VCaP (cell line): ENCODE measurements around the gene EEFSEC.

Experiments
- H3K27ac ChIP-seq: fragments of 450-650 bp; 2 replicates; pipeline ENCODE4 v1.5.1; 2017
- CTCF ChIP-seq: fragments of 450-650 bp; conservative IDR thresholded peaks from 2 replicates; pipeline ENCODE4 v1.5.1; 2017; ENCODE audit warnings: mild to moderate bottlenecking, moderate library complexity

Gene EEFSEC

GRCh38 chr3:128254066-128254590 is 100.8 kb downstream of the EEFSEC start:
- no peak for TF ChIP-seq CTCF
- no peak overlapping the region for H3K27ac ChIP-seq

DNA sequence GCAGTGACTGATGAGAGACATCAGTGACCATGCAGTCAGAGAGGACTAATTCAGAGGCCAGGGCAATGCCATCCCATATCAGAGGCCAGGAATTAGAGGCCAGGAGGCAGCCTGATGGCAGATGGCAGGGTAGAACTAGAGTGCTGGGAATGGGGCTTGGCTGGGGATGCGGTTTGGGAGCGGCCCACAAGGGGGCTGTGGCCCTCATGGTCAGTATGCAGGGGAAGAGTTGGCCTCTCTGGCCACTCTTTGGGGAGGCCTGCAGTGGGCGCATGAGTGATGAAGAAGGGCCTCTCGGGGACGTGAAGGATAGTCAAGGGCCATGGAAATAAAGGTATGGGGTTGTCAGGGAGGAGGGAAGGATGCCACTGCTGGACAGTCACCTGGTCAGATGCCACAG is 101.7 kb downstream of the EEFSEC start:
- no peak overlapping the region for H3K27ac ChIP-seq
- TF ChIP-seq CTCF = no peak

DNA sequence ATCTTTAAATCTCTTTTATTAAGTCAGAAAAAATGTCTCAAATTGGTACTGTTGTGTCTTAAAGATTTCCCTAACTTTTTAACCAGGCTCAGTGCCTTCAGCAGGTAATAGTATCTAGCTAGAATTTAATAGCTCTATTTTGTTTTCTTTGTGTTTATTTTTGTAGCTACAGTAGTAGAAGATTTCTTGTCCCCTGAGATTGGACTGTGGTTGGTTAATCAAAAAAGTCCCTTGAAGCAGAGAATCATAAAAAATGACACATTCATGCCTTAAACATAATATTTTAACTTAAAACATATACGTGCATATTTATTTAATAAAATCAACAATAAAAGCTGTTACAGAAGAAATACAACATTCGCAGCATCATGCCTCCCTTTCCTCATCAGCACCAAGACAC is 102.8 kb downstream of the EEFSEC start:
- no peak for TF ChIP-seq CTCF
- no peak overlapping the region for H3K27ac ChIP-seq

GRCh38 chr3:128257632-128258031 is 104.4 kb downstream of the EEFSEC start:
- TF ChIP-seq CTCF = no peak
- H3K27ac ChIP-seq = no peak overlapping the region

DNA sequence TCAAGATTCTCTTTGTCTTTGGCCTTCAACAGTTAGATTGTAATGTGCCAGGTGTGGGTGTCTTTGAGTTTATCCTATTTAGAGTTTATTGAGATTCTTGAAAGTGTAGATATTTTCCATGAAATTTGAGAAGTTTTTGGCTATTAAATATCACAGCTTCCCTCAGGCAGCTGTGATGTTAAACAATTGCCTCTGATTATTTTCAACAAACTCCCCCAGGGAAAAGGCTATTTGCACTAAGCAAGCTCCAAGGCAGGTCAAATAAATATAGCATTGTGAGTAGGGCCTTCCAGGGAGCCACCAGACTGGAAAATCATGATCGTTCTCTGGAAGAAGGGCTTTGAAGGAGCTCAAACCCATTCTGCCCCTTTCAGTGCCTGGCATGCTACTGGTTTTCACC is 107.0 kb downstream of the EEFSEC start:
- H3K27ac ChIP-seq = no peak overlapping the region
- no peak for TF ChIP-seq CTCF

- H3K27ac ChIP-seq = no peak overlapping the region
- TF ChIP-seq CTCF = no peak
These were observed 109.2 kb downstream of the EEFSEC start for GRCh38 chr3:128262457-128262856.

- TF ChIP-seq CTCF = no peak
- no peak overlapping the region for H3K27ac ChIP-seq
These were observed 109.8 kb downstream of the EEFSEC start for GRCh38 chr3:128263118-128263517.
